GM10266 (cell line): ENCODE results near the gene ATP12A.
"Not testable (repeated sequence)": the region's sequence is repeated elsewhere in the genome, so short reads cannot be mapped to it uniquely, and the experiment has no call there.

Source experiments
- DNase-seq: peaks from one replicate; pipeline ENCODE4 v3.0.0; 2012; ENCODE audit errors: extremely low spot score
- CTCF ChIP-seq: IDR thresholded peaks from 2 replicates; pipeline ENCODE4 v1.5.1; 2012; ENCODE audit warnings: mild to moderate bottlenecking, low read depth; ENCODE audit not compliant: control insufficient read depth, insufficient read depth; ENCODE audit errors: missing control alignments

The ATP12A gene

GRCh38 chr13:24727731-24728601 lies 47.8 kb downstream of the ATP12A start:
- peak; percentile 86 for DNase-seq
- TF ChIP-seq CTCF, result peak; percentile 81

- not testable (repeated sequence) for DNase-seq
Observed at GRCh38 chr13:24730873-24731567, 50.8 kb downstream of the ATP12A start.

GRCh38 chr13:24734950-24735349 lies 54.7 kb downstream of the ATP12A start:
- TF ChIP-seq CTCF, result no peak
- DNase-seq, result no peak

- no peak for TF ChIP-seq CTCF
- DNase-seq, result no peak
Observed at GRCh38 chr13:24737042-24737441, 56.8 kb downstream of the ATP12A start.

- DNase-seq, result no peak
- no peak for TF ChIP-seq CTCF
Observed at GRCh38 chr13:24738366-24738847, 58.2 kb downstream of the ATP12A start.

- TF ChIP-seq CTCF, result no peak
- DNase-seq, result no peak
Observed at GRCh38 chr13:24740014-24740890, 60.0 kb downstream of the ATP12A start.

GRCh38 chr13:24741016-24741662 lies 60.9 kb downstream of the ATP12A start:
- TF ChIP-seq CTCF, result peak; percentile 47
- DNase-seq, result no peak
